EH (cell line): ENCODE measurements around the gene SMAD3.
"Not testable (repeated sequence)": the region's sequence is repeated elsewhere in the genome, so short reads cannot be mapped to it uniquely, and the experiment has no call there.

Experiments
- DNase-seq: peaks from one replicate; pipeline ENCODE4 v3.0.0-alpha.2; 2015; ENCODE audit warnings: low read depth

Gene SMAD3

GRCh38 chr15:67145710-67146109, 80.3 kb downstream of the SMAD3 start:
- no peak for DNase-seq

- peak; percentile 74 for DNase-seq
Measured at GRCh38 chr15:67146234-67146633, 80.8 kb downstream of the SMAD3 start.

GRCh38 chr15:67146875-67147381, 81.5 kb downstream of the SMAD3 start:
- DNase-seq: peak; percentile 88

- DNase-seq: no peak
Measured at GRCh38 chr15:67147396-67147949, 82.1 kb downstream of the SMAD3 start.

- DNase-seq: peak; percentile 93
Measured at GRCh38 chr15:67148196-67148701, 82.8 kb downstream of the SMAD3 start.

GRCh38 chr15:67149068-67149772, 83.8 kb downstream of the SMAD3 start:
- DNase-seq: no peak

- no peak for DNase-seq
Measured at GRCh38 chr15:67149773-67150022, 84.3 kb downstream of the SMAD3 start.

GRCh38 chr15:67150023-67150860, 84.8 kb downstream of the SMAD3 start:
- DNase-seq: peak; percentile 100

- no peak for DNase-seq
Measured at GRCh38 chr15:67152429-67152828, 87.0 kb downstream of the SMAD3 start.

- DNase-seq: not testable (repeated sequence)
Measured at GRCh38 chr15:67153044-67153443, 87.6 kb downstream of the SMAD3 start.

- DNase-seq: no peak
Measured at GRCh38 chr15:67154249-67154648, 88.8 kb downstream of the SMAD3 start.

- no peak for DNase-seq
Measured at GRCh38 chr15:67156426-67156825, 91.0 kb downstream of the SMAD3 start.

- no peak for DNase-seq
Measured at GRCh38 chr15:67156834-67157233, 91.4 kb downstream of the SMAD3 start.

GRCh38 chr15:67157521-67158252, 92.3 kb downstream of the SMAD3 start:
- no peak for DNase-seq

- DNase-seq: no peak
Measured at GRCh38 chr15:67158367-67158766, 93.0 kb downstream of the SMAD3 start.

- DNase-seq: no peak
Measured at GRCh38 chr15:67161412-67161811, 96.0 kb downstream of the SMAD3 start.

GRCh38 chr15:67161881-67162280, 96.5 kb downstream of the SMAD3 start:
- no peak for DNase-seq

- DNase-seq: no peak
Measured at GRCh38 chr15:67163180-67163579, 97.8 kb downstream of the SMAD3 start.

- DNase-seq: no peak
Measured at GRCh38 chr15:67164401-67164791, 99.0 kb downstream of the SMAD3 start.

GRCh38 chr15:67164811-67165253, 99.4 kb downstream of the SMAD3 start:
- DNase-seq: no peak

- no peak for DNase-seq
Measured at GRCh38 chr15:67165254-67166253, 100.2 kb downstream of the SMAD3 start.
